ENCODE data around the gene XPR1.
"Not testable (repeated sequence)": the region's sequence is repeated elsewhere in the genome, so short reads cannot be mapped to it uniquely, and the experiment has no call there.

The XPR1 gene

DNA sequence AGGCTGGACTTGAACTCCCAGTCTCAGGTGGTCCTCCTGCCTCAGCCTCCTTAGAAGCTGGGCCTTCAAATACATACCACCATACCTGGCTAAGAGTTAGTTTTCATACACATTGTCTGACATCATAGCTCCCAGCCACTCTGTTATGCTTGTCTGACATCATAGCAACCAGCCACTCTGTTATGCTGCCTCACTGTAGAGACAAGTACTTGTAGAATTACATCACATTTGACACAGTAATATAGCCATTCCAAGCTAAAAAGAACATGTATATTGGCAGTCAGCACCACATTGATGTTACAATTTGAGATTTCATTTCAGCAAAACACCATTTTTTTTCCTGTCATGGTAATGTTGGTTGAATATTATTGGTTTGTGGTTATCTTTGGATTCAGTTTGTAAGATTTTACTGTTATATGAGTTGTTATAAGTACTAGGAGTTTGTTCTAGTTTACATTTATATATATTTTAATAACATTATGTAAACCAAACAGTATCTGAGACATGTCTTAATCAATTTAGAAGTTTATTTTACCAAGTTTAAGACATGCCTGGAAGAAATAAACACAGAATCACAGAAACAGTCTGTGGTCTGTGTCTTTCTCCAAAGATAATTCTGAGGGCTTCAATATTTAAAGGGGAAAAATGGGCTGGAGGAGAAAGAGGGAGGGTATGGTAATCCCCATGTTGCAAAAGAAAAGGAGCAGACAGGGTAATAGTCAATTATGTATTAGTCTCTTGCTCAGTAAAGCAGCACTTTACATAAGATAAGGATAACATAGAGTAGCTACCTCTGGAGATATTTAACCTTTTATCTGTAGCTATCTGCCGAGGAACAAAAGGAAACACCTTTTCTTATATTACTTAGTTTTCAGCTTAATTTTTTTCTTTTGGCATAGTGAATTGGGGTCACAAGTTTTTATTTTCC, 43.0 kb downstream of the XPR1 start:
- TF ChIP-seq, protein P1, sequence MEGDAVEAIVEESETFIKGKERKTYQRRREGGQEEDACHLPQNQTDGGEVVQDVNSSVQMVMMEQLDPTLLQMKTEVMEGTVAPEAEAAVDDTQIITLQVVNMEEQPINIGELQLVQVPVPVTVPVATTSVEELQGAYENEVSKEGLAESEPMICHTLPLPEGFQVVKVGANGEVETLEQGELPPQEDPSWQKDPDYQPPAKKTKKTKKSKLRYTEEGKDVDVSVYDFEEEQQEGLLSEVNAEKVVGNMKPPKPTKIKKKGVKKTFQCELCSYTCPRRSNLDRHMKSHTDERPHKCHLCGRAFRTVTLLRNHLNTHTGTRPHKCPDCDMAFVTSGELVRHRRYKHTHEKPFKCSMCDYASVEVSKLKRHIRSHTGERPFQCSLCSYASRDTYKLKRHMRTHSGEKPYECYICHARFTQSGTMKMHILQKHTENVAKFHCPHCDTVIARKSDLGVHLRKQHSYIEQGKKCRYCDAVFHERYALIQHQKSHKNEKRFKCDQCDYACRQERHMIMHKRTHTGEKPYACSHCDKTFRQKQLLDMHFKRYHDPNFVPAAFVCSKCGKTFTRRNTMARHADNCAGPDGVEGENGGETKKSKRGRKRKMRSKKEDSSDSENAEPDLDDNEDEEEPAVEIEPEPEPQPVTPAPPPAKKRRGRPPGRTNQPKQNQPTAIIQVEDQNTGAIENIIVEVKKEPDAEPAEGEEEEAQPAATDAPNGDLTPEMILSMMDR (IDR thresholded peaks at IDR 0.05; ENCODE audit: control extremely low read depth, extremely low read depth, low read depth, missing control alignments): no peak
- POLR2A ChIA-PET: no interaction called here
- DNase-seq (ENCODE audit: extremely low spot score): no peak
- CTCF ChIA-PET: no interaction called here

DNA sequence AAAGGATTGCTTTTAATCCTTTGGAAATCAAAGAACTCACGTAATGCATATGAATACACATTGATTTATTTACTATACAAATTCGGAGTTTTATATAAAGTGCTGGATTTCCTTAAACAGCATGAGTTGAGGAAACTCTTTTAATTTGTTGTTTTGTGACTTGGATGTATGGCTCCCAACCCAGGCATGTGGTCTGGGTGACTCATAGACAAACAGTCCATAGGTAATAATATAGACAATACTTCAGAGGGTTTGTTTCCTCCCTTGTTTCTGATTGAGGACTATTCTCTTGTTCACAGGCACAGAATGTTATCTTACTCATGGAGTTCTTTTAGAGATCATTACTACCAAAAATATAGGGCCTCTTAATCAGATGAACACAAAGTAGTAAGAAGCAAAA, 43.8 kb downstream of the XPR1 start:
- ChIA-PET POLR2A (no interaction called here), CTCF (no interaction called here)
- TF ChIP-seq, protein P1 (IDR thresholded peaks at IDR 0.05; ENCODE audit: control extremely low read depth, extremely low read depth, low read depth, missing control alignments): no peak
- DNase-seq (ENCODE audit: extremely low spot score): no peak

DNA sequence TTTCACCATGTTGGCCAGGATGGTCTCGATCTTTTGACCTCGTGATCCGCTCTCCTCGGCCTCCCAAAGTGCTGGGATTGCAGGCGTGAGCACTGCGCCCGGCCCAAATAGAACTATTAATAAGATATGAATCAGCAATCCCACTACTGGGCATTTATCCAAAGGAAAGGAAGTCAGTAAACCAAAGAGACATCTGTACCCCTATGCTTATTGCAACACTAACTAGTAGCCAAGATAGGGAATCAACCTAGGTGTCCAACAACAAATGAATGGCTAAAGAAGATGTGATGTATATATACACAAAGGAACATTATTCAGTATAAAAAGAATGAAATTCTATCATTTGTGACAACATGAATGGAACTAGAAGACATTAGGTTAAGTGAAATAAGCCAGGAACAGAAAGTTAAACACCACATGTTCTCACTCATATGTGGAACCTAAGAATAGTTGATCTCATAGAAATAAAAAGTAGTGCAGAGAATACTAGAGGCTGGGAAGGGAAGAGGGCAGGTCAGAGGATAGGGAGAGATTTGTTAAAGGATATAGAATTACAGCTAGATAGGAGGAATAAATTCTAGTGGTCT, 48.8 kb downstream of the XPR1 start:
- ChIA-PET POLR2A (no interaction called here), CTCF (no interaction called here)
- TF ChIP-seq, protein P1 (IDR thresholded peaks at IDR 0.05; ENCODE audit: control extremely low read depth, extremely low read depth, low read depth, missing control alignments): no peak
- no peak for DNase-seq (ENCODE audit: extremely low spot score)

DNA sequence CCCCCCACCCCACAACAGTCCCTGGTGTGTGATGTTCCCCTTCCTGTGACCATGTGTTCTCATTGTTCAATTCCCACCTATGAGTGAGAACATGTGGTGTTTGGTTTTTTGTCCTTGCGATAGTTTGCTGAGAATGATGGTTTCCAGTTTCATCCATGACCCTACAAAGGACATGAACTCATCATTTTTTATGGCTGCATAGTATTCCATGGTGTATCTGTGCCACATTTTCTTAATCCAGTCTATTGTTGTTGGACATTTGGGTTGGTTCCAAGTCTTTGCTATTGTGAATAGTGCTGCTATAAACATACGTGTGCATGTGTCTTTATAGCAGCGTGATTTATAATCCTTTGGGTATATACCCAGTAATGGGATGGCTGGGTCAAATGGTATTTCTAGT, 51.3 kb downstream of the XPR1 start:
- POLR2A ChIA-PET; DNase-seq (ENCODE audit: extremely low spot score): not testable (repeated sequence)
- CTCF ChIA-PET: interaction anchor here (2.1 kb wide), 1 partner anchor 9 kb away, joined by 7 read pairs; no protein-coding TSS in a partner anchor

DNA sequence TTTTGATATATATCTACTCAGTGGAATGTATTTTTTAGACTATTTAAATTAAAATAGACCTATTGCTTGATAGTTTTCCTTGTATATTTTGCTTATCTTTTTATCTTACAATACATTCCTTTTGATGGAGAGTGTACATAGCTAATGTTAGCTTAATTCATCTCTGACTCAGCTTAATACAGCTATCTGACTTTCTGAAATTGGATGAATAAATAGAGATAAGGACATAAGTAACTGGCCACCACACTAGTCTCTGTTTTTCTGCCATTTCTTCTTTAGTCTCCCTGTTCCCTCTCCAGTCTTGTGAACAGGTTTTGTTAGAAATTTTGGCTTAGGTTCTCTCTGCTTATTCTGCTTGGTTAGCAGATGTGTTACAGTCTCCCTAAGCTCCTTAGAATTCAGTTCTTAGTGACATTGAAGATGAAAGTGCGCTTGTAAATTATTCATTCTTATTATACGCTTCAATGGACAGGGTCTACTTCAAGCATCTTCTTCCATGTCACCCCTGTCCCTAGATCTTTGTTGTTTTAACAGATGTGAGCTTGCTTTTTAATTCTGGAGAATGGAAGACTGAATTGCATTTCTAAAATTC, 59.6 kb downstream of the XPR1 start:
- no peak for DNase-seq (ENCODE audit: extremely low spot score)
- CTCF ChIA-PET: interaction anchor here (2.7 kb wide), 1 partner anchor 9 kb away, joined by 7 read pairs; no protein-coding TSS in a partner anchor
- TF ChIP-seq, protein P1 (IDR thresholded peaks at IDR 0.05; ENCODE audit: control extremely low read depth, extremely low read depth, low read depth, missing control alignments): no peak
- POLR2A ChIA-PET: no interaction called here

DNA sequence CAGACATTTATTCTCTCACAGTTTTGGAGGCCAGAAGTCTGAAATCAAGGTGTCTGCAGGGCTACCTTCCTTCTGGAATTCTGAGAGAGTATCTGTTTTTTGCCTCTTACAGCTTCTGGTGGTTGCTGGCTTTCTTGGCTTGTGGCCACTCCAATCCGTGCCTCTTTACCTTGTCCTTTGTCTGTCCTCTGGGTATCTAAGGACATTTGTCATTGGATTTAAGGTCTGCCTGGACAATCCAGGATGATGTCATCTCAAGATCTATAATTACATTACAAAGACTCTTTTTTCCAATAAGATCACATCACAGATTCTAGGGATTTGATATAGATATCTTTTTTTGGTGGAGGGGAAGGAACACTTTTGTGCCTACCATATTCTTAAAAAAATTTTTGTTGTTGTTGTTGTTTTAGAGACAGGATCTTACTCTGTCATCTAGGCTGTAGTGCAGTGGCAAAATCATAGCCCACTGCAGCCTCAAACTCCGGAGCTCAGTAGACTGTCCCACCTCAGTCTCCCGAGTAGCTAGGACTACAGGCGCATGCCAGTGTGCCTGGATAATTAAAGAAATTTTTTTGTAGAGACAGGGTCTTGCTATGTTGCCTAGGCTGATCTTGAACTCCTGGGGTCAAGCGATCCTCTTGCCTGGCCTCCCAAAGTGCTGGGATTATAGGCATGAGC, 61.9 kb downstream of the XPR1 start:
- no peak for DNase-seq (ENCODE audit: extremely low spot score)
- ChIA-PET POLR2A (no interaction called here), CTCF (interaction anchor here (2.7 kb wide), 1 partner anchor 12 kb away, joined by 7 read pairs; no protein-coding TSS in a partner anchor)
- TF ChIP-seq, protein P1 (IDR thresholded peaks at IDR 0.05; ENCODE audit: control extremely low read depth, extremely low read depth, low read depth, missing control alignments): no peak

All from GM10248 (cell line).